HTERT RPE-1 (cell line): ENCODE data around the gene AGMAT.

Experiments used
- in situ Hi-C: fragments of 300-500 bp; cut with MboI; formaldehyde crosslinking; loops from 4 replicates; pipeline ENCODE4 v1.14.3; 2020; ENCODE audit warnings: low sequenced_read_pairs

AGMAT gene

GRCh38 chr1:15524283-15525049, 60.4 kb downstream of the AGMAT start:
- in situ Hi-C loops, result no loop called here

DNA sequence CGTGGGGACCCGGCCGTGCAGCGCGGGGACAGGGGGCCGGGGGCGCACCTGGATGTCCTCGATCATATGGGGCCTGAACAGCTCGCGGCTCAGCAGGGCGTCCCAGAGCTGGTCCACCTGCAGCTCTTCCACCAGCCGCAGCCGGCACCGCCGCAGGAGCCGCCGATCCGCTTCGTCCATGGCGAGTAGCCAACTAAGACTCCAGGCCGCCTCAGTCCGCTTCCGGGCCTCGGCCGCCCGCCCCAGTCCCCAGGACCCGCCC, 60.9 kb downstream of the AGMAT start, which contains the start of gene CASP9:
TSS of gene CASP9 (minus strand) at position 195 of the 262 bp plus-strand sequence. CDS start at position 180, 15 bp downstream.
- in situ Hi-C loops, result no loop called here

- in situ Hi-C loops, result no loop called here
Measured at GRCh38 chr1:15523104-15524020, 61.5 kb downstream of the AGMAT start.

- in situ Hi-C loops, result no loop called here
Measured at GRCh38 chr1:15522551-15522950, 62.3 kb downstream of the AGMAT start.
